CD14-positive monocyte (primary cell): ENCODE results near the gene HOXD12. TPM values are rescaled to one million over a fixed set of nuclear protein-coding genes. Genes with fewer than 3 reads are reported as not detected.

Experiments used
- DNase-seq, 3 donors: peaks; one replicate each; pipeline ENCODE4 v3.0.0-alpha.2; 2011 to 2022
- H2AFZ ChIP-seq: 2 replicates; pipeline ENCODE4 v1.6.0; 2012; ENCODE audit warnings: mild to moderate bottlenecking, low read depth, low read length, inconsistent platforms; ENCODE audit not compliant: insufficient read depth, poor library complexity, severe bottlenecking
- H3K27ac ChIP-seq, 2 donors: 1 replicate in 1 of 2; 2 replicates in 1 of 2; pipeline ENCODE4 v1.5.1; 2012 to 2013; ENCODE audit warnings: low read length in 2 of 2, control low read depth in 1 of 2, inconsistent platforms in 1 of 2, low read depth in 1 of 2, mild to moderate bottlenecking in 1 of 2
- H3K27me3 ChIP-seq, 2 donors: one replicate each; pipeline versions ENCODE4 v1.6.0 to v1.6.1; 2011 to 2013; ENCODE audit warnings: low read length in 2 of 2; ENCODE audit not compliant: control insufficient read depth in 2 of 2, insufficient read depth in 2 of 2
- H3K36me3 ChIP-seq, 2 donors: replicated peaks in 1 of 2; 1 replicate in 1 of 2; 2 replicates in 1 of 2; pipeline versions ENCODE4 v1.5.1 to v1.6.1; 2012 to 2013; ENCODE audit warnings: low read length in 2 of 2, control low read depth in 1 of 2, inconsistent platforms in 1 of 2, mild to moderate bottlenecking in 1 of 2; ENCODE audit not compliant: insufficient read depth in 2 of 2, control insufficient read depth in 1 of 2
- H3K4me1 ChIP-seq, 2 donors: 1 replicate in 1 of 2; 2 replicates in 1 of 2; pipeline versions ENCODE4 v1.5.1 to v1.6.1; 2012 to 2013; ENCODE audit warnings: low read length in 2 of 2, control low read depth in 1 of 2, inconsistent platforms in 1 of 2, mild to moderate bottlenecking in 1 of 2, moderate library complexity in 1 of 2; ENCODE audit not compliant: insufficient read depth in 2 of 2, control insufficient read depth in 1 of 2
- H3K4me2 ChIP-seq: replicated peaks from 2 replicates; pipeline ENCODE3; 2012; ENCODE audit warnings: low read length, moderate library complexity, mild to moderate bottlenecking; ENCODE audit not compliant: poor library complexity, severe bottlenecking; ENCODE audit errors: extremely low read depth
- H3K4me3 ChIP-seq, 3 experiments: fragments of 200-600 bp in 1 of 3; sonication (generic) in 1 of 3; replicated peaks in 1 of 3; 1 replicate in 2 of 3; 2 replicates in 1 of 3; pipeline ENCODE4 v1.5.1; 2011 to 2013; ENCODE audit warnings: low read length in 3 of 3, mild to moderate bottlenecking in 3 of 3, control low read depth in 2 of 3, low read depth in 2 of 3, inconsistent platforms in 1 of 3, moderate library complexity in 1 of 3
- H3K79me2 ChIP-seq: 2 replicates; pipeline ENCODE4 v1.6.0; 2012; ENCODE audit warnings: mild to moderate bottlenecking, control low read depth, inconsistent platforms, low read length, moderate library complexity; ENCODE audit not compliant: insufficient read depth
- H3K9ac ChIP-seq: 2 replicates; pipeline ENCODE4 v1.6.0; 2017; ENCODE audit warnings: low read length, mild to moderate bottlenecking; ENCODE audit not compliant: insufficient read depth, poor library complexity, severe bottlenecking
- H3K9me3 ChIP-seq, 2 donors: replicated peaks in 1 of 2; 1 replicate in 1 of 2; 2 replicates in 1 of 2; pipeline versions ENCODE4 v1.5.1 to v1.6.1; 2012 to 2013; ENCODE audit warnings: low read length in 2 of 2, control low read depth in 1 of 2; ENCODE audit not compliant: control insufficient read depth in 1 of 2, insufficient read depth in 1 of 2
- H4K20me1 ChIP-seq: 2 replicates; pipeline ENCODE4 v1.6.0; 2012; ENCODE audit warnings: mild to moderate bottlenecking, low read length, control low read depth, moderate library complexity; ENCODE audit not compliant: insufficient read depth
- H3K27ac Mint-ChIP-seq, 7 donors: one replicate each; pipeline ENCODE4 v1.8.0; 2020; ENCODE audit warnings: mild to moderate bottlenecking in 7 of 7, mixed read lengths in 7 of 7, moderate library complexity in 6 of 7, inconsistent platforms in 2 of 7
- H3K27me3 Mint-ChIP-seq, 3 donors: one replicate each; pipeline ENCODE4 v1.8.0; 2021 to 2022; ENCODE audit warnings: low read depth in 3 of 3, mild to moderate bottlenecking in 3 of 3, mixed read lengths in 3 of 3, moderate library complexity in 3 of 3, inconsistent platforms in 1 of 3
- H3K36me3 Mint-ChIP-seq, 2 donors: one replicate each; pipeline ENCODE4 v1.8.0; 2020; ENCODE audit warnings: mixed read lengths in 2 of 2, inconsistent platforms in 1 of 2, mild to moderate bottlenecking in 1 of 2
- H3K4me1 Mint-ChIP-seq: one replicate; pipeline ENCODE4 v1.8.0; 2020; ENCODE audit warnings: mild to moderate bottlenecking, mixed read lengths
- H3K4me3 Mint-ChIP-seq, 2 donors: one replicate each; pipeline ENCODE4 v1.8.0; 2020; ENCODE audit warnings: mild to moderate bottlenecking in 2 of 2, mixed read lengths in 2 of 2, moderate library complexity in 1 of 2
- H3K9me3 Mint-ChIP-seq, 7 donors: one replicate each; pipeline ENCODE4 v1.8.0; 2020 to 2022; ENCODE audit warnings: mixed read lengths in 7 of 7, mild to moderate bottlenecking in 6 of 7, moderate library complexity in 6 of 7, inconsistent platforms in 2 of 7
- CTCF ChIP-seq: fragments of 200-600 bp; IDR thresholded peaks from one replicate; pipeline ENCODE4 v1.8.0; 2022; ENCODE audit warnings: antibody characterized with exemption, mild to moderate bottlenecking
- WGBS: methylation state at CpG from one replicate; pipeline ENCODE4 v1.1.5; 2013; ENCODE audit warnings: missing lambda C conversion rate; ENCODE audit not compliant: insufficient coverage; 5-methylcytosine and 5-hydroxymethylcytosine counted together
- intact Hi-C, 2 donors: fragments of 100-400 bp; cut with micrococcal nuclease; formaldehyde crosslinking; loops; one replicate each; pipeline versions ENCODE4 v1.15.0 to v1.15.1; 2023
- polyA plus RNA-seq, 3 donors: library from polyadenylated mRNA; depleted of rRNA in 1 of 3; unstranded in 2 of 3; stranded (reverse) in 1 of 3; fragments of 300-500 nt in 2 of 3; fragments of >200 nt in 1 of 3; fragmentation: Illumina TruSeq in 2 of 3; gene quantifications; 1 replicate in 2 of 3; 2 replicates in 1 of 3; pipeline ENCODE4 v1.2.3, GENCODE V29; 2012 to 2021

Gene HOXD12
- polyA plus RNA-seq, 3 donors = not detected

- peaks cover 3 to 16% of the 10 kb centered on the region in 2 donors for H3K36me3 Mint-ChIP-seq
- peaks cover 77 to 93% of the 10 kb centered on the region in 2 donors for H3K27me3 ChIP-seq
- no peaks in the 10 kb centered on the region for H3K36me3 ChIP-seq
- peaks cover 0 to 45% (median 26%) of the 10 kb centered on the region in 7 donors for H3K9me3 Mint-ChIP-seq
- H3K27ac ChIP-seq = no peak overlapping the region
- no peak overlapping the region for H3K4me3 Mint-ChIP-seq
- intact Hi-C loops = no loop called here
- peaks cover 89 to 98% (median 91%) of the 10 kb centered on the region in 3 donors for H3K27me3 Mint-ChIP-seq
- H3K4me1 ChIP-seq = peaks cover 6 to 12% of the 10 kb centered on the region in 2 donors
- H4K20me1 ChIP-seq = no peaks in the 10 kb centered on the region
- no peak overlapping the region for H3K4me2 ChIP-seq
- H3K27ac Mint-ChIP-seq = no peak overlapping the region
- no peak overlapping the region for H3K4me3 ChIP-seq
- WGBS = 3% methylated on average over 45 of the region's 59 CpGs
- no peak overlapping the region for H2AFZ ChIP-seq
- no peak for DNase-seq
- peaks cover 28% of the 10 kb centered on the region for H3K4me1 Mint-ChIP-seq
- H3K9ac ChIP-seq = no peak overlapping the region
- no peak for TF ChIP-seq CTCF
- H3K79me2 ChIP-seq = no peaks in the 10 kb centered on the region
- H3K9me3 ChIP-seq = peaks cover 0 to 62% of the 10 kb centered on the region in 2 donors
Measured at GRCh38 chr2:176107731-176108181, 8.2 kb downstream of the HOXD12 start.

- no peak overlapping the region for H2AFZ ChIP-seq
- DNase-seq = no peak
- peaks cover 6 to 12% of the 10 kb centered on the region in 2 donors for H3K4me1 ChIP-seq
- intact Hi-C loops = no loop called here
- H4K20me1 ChIP-seq = no peaks in the 10 kb centered on the region
- 8% methylated on average over 5 of the region's 26 CpGs for WGBS
- Mint-ChIP-seq H3K9me3 (peaks cover 0 to 46% (median 28%) of the 10 kb centered on the region in 7 donors), H3K36me3 (peaks cover 3 to 14% of the 10 kb centered on the region in 2 donors), H3K27me3 (peaks cover 89 to 98% (median 91%) of the 10 kb centered on the region in 3 donors), H3K27ac (no peak overlapping the region), H3K4me3 (peak overlapping the region in 1 of 2 donors; percentile 75), H3K4me1 (peaks cover 23% of the 10 kb centered on the region)
- H3K9ac ChIP-seq = no peak overlapping the region
- H3K27ac ChIP-seq = no peak overlapping the region
- peaks cover 77 to 93% of the 10 kb centered on the region in 2 donors for H3K27me3 ChIP-seq
- H3K9me3 ChIP-seq = peaks cover 0 to 67% of the 10 kb centered on the region in 2 donors
- H3K79me2 ChIP-seq = no peaks in the 10 kb centered on the region
- no peaks in the 10 kb centered on the region for H3K36me3 ChIP-seq
- TF ChIP-seq CTCF = no peak
- no peak overlapping the region for H3K4me2 ChIP-seq
- no peak overlapping the region for H3K4me3 ChIP-seq
Measured at GRCh38 chr2:176109192-176109901, 9.8 kb downstream of the HOXD12 start.
